ENCODE measurements around the gene PPP1R3C.
A peak's percentile ranks its signal among the peaks of the same experiment; 100 is the strongest.

Gene PPP1R3C

GRCh38 chr10:91642831-91643692, 10.2 kb upstream of the PPP1R3C start:
- TF ChIP-seq ZFX (IDR thresholded peaks at IDR 0.05; ENCODE audit: borderline replicate concordance) (no peak), CTCF (IDR thresholded peaks at IDR 0.05) (no peak)
- H3K27ac ChIP-seq = no peak overlapping the region

GRCh38 chr10:91636892-91637291, 4.0 kb upstream of the PPP1R3C start:
- no peak for TF ChIP-seq ZFX (IDR thresholded peaks at IDR 0.05; ENCODE audit: borderline replicate concordance)
- no peak for TF ChIP-seq CTCF (IDR thresholded peaks at IDR 0.05)
- no peak overlapping the region for H3K27ac ChIP-seq

- no peak for TF ChIP-seq ZFX (IDR thresholded peaks at IDR 0.05; ENCODE audit: borderline replicate concordance)
- peak; percentile 83 for TF ChIP-seq CTCF (IDR thresholded peaks at IDR 0.05)
- H3K27ac ChIP-seq = no peak overlapping the region
Observed at GRCh38 chr10:91635401-91636400, 2.8 kb upstream of the PPP1R3C start.

DNA sequence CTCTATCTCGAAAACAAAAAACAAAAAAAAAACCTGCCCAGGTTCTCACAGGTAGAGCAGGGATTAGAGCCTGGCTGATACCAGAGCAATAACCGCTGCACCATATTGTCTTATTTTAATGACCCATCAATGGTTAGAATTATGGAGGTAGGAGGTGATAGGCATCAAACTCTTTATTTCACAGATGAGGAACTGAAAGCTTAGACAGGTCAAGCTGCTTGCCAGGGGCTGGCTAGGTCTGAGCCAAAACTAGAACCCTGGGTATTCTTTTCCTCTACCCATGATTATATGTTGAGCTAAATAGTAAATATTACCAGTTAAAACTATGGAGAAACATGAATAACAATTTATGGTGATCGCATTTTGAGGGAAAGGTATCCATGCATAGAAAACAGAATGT, 2.0 kb upstream of the PPP1R3C start:
- no peak overlapping the region for H3K27ac ChIP-seq
- TF ChIP-seq CTCF (IDR thresholded peaks at IDR 0.05) (no peak), ZFX (IDR thresholded peaks at IDR 0.05; ENCODE audit: borderline replicate concordance) (no peak)

DNA sequence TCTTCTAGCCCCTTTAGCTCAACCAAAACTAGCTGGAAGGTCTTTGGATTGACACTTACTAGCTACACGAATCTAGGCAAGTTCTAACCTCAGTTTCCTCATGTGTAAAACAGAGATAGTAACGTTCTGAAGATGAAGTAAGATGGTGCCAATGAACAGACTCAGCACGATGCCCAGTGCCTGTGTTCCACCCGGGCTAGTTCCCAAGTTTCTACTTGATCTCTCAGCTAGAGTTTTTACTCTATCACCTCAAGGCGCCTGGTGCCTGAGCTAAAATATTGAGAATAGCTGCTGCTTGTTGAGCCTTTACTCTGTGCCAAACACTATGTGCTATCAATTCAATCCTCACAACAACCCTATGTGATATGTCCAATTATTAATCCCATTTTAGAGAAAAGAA, 1.4 kb upstream of the PPP1R3C start:
- TF ChIP-seq CTCF (IDR thresholded peaks at IDR 0.05) (no peak), ZFX (IDR thresholded peaks at IDR 0.05; ENCODE audit: borderline replicate concordance) (no peak)
- no peak overlapping the region for H3K27ac ChIP-seq

- TF ChIP-seq ZFX (IDR thresholded peaks at IDR 0.05; ENCODE audit: borderline replicate concordance) (no peak), CTCF (IDR thresholded peaks at IDR 0.05) (no peak)
- no peak overlapping the region for H3K27ac ChIP-seq
Observed at GRCh38 chr10:91630625-91631024, 2.2 kb downstream of the PPP1R3C start.

Measured in 22Rv1 (cell line).